CD14-positive monocyte (primary cell): Measurements from ENCODE around the gene CIRBP. TPM values are rescaled to one million over a fixed set of nuclear protein-coding genes. Genes with fewer than 3 reads are reported as not detected.

ENCODE experiments used
- DNase-seq, 3 donors: peaks; one replicate each; pipeline ENCODE4 v3.0.0-alpha.2; 2011 to 2022
- H2AFZ ChIP-seq: 2 replicates; pipeline ENCODE4 v1.6.0; 2012; ENCODE audit warnings: mild to moderate bottlenecking, low read depth, low read length, inconsistent platforms; ENCODE audit not compliant: insufficient read depth, poor library complexity, severe bottlenecking
- H3K27ac ChIP-seq, 2 donors: 1 replicate in 1 of 2; 2 replicates in 1 of 2; pipeline ENCODE4 v1.5.1; 2012 to 2013; ENCODE audit warnings: low read length in 2 of 2, control low read depth in 1 of 2, inconsistent platforms in 1 of 2, low read depth in 1 of 2, mild to moderate bottlenecking in 1 of 2
- H3K27me3 ChIP-seq, 2 donors: one replicate each; pipeline versions ENCODE4 v1.6.0 to v1.6.1; 2011 to 2013; ENCODE audit warnings: low read length in 2 of 2; ENCODE audit not compliant: control insufficient read depth in 2 of 2, insufficient read depth in 2 of 2
- H3K36me3 ChIP-seq, 2 donors: replicated peaks in 1 of 2; 1 replicate in 1 of 2; 2 replicates in 1 of 2; pipeline versions ENCODE4 v1.5.1 to v1.6.1; 2012 to 2013; ENCODE audit warnings: low read length in 2 of 2, control low read depth in 1 of 2, inconsistent platforms in 1 of 2, mild to moderate bottlenecking in 1 of 2; ENCODE audit not compliant: insufficient read depth in 2 of 2, control insufficient read depth in 1 of 2
- H3K4me1 ChIP-seq, 2 donors: 1 replicate in 1 of 2; 2 replicates in 1 of 2; pipeline versions ENCODE4 v1.5.1 to v1.6.1; 2012 to 2013; ENCODE audit warnings: low read length in 2 of 2, control low read depth in 1 of 2, inconsistent platforms in 1 of 2, mild to moderate bottlenecking in 1 of 2, moderate library complexity in 1 of 2; ENCODE audit not compliant: insufficient read depth in 2 of 2, control insufficient read depth in 1 of 2
- H3K4me2 ChIP-seq: replicated peaks from 2 replicates; pipeline ENCODE3; 2012; ENCODE audit warnings: low read length, moderate library complexity, mild to moderate bottlenecking; ENCODE audit not compliant: poor library complexity, severe bottlenecking; ENCODE audit errors: extremely low read depth
- H3K4me3 ChIP-seq, 3 experiments: fragments of 200-600 bp in 1 of 3; sonication (generic) in 1 of 3; replicated peaks in 1 of 3; 1 replicate in 2 of 3; 2 replicates in 1 of 3; pipeline ENCODE4 v1.5.1; 2011 to 2013; ENCODE audit warnings: low read length in 3 of 3, mild to moderate bottlenecking in 3 of 3, control low read depth in 2 of 3, low read depth in 2 of 3, inconsistent platforms in 1 of 3, moderate library complexity in 1 of 3
- H3K79me2 ChIP-seq: 2 replicates; pipeline ENCODE4 v1.6.0; 2012; ENCODE audit warnings: mild to moderate bottlenecking, control low read depth, inconsistent platforms, low read length, moderate library complexity; ENCODE audit not compliant: insufficient read depth
- H3K9ac ChIP-seq: 2 replicates; pipeline ENCODE4 v1.6.0; 2017; ENCODE audit warnings: low read length, mild to moderate bottlenecking; ENCODE audit not compliant: insufficient read depth, poor library complexity, severe bottlenecking
- H3K9me3 ChIP-seq, 2 donors: replicated peaks in 1 of 2; 1 replicate in 1 of 2; 2 replicates in 1 of 2; pipeline versions ENCODE4 v1.5.1 to v1.6.1; 2012 to 2013; ENCODE audit warnings: low read length in 2 of 2, control low read depth in 1 of 2; ENCODE audit not compliant: control insufficient read depth in 1 of 2, insufficient read depth in 1 of 2
- H4K20me1 ChIP-seq: 2 replicates; pipeline ENCODE4 v1.6.0; 2012; ENCODE audit warnings: mild to moderate bottlenecking, low read length, control low read depth, moderate library complexity; ENCODE audit not compliant: insufficient read depth
- H3K27ac Mint-ChIP-seq, 7 donors: one replicate each; pipeline ENCODE4 v1.8.0; 2020; ENCODE audit warnings: mild to moderate bottlenecking in 7 of 7, mixed read lengths in 7 of 7, moderate library complexity in 6 of 7, inconsistent platforms in 2 of 7
- H3K27me3 Mint-ChIP-seq, 3 donors: one replicate each; pipeline ENCODE4 v1.8.0; 2021 to 2022; ENCODE audit warnings: low read depth in 3 of 3, mild to moderate bottlenecking in 3 of 3, mixed read lengths in 3 of 3, moderate library complexity in 3 of 3, inconsistent platforms in 1 of 3
- H3K36me3 Mint-ChIP-seq, 2 donors: one replicate each; pipeline ENCODE4 v1.8.0; 2020; ENCODE audit warnings: mixed read lengths in 2 of 2, inconsistent platforms in 1 of 2, mild to moderate bottlenecking in 1 of 2
- H3K4me1 Mint-ChIP-seq: one replicate; pipeline ENCODE4 v1.8.0; 2020; ENCODE audit warnings: mild to moderate bottlenecking, mixed read lengths
- H3K4me3 Mint-ChIP-seq, 2 donors: one replicate each; pipeline ENCODE4 v1.8.0; 2020; ENCODE audit warnings: mild to moderate bottlenecking in 2 of 2, mixed read lengths in 2 of 2, moderate library complexity in 1 of 2
- H3K9me3 Mint-ChIP-seq, 7 donors: one replicate each; pipeline ENCODE4 v1.8.0; 2020 to 2022; ENCODE audit warnings: mixed read lengths in 7 of 7, mild to moderate bottlenecking in 6 of 7, moderate library complexity in 6 of 7, inconsistent platforms in 2 of 7
- WGBS: methylation state at CpG from one replicate; pipeline ENCODE4 v1.1.5; 2013; ENCODE audit warnings: missing lambda C conversion rate; ENCODE audit not compliant: insufficient coverage; 5-methylcytosine and 5-hydroxymethylcytosine counted together
- intact Hi-C, 2 donors: fragments of 100-400 bp; cut with micrococcal nuclease; formaldehyde crosslinking; loops; one replicate each; pipeline versions ENCODE4 v1.15.0 to v1.15.1; 2023
- polyA plus RNA-seq, 3 donors: library from polyadenylated mRNA; depleted of rRNA in 1 of 3; unstranded in 2 of 3; stranded (reverse) in 1 of 3; fragments of 300-500 nt in 2 of 3; fragments of >200 nt in 1 of 3; fragmentation: Illumina TruSeq in 2 of 3; gene quantifications; 1 replicate in 2 of 3; 2 replicates in 1 of 3; pipeline ENCODE4 v1.2.3, GENCODE V29; 2012 to 2021
- TF ChIP-seq, protein P1 (sequence below): fragments of 200-600 bp; IDR thresholded peaks from one replicate; pipeline ENCODE4 v1.8.0; 2022; ENCODE audit warnings: antibody characterized with exemption, mild to moderate bottlenecking

The CIRBP gene
- polyA plus RNA-seq, 3 donors, result 39.6 to 600 (median 51.1) TPM

DNA sequence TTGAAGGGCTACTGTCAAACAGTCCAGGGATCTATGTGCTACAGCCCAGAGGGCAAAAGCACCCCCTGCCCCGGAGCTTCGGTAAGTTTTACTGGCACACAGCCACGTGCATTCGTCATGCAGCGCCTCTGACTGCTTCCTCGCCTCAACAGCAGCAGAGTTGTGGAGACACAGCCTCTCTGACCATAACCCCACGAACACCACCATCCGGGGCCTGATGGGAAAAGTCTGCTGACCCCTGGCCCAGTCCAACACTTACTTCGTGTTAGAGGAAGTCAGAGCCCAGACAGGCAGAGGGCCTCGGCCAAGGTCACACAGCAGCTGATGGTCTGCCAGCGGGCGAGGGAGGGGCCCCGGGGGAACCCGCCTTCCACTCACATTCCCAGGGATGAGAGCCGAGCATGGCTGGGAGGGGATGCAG is 36.5 kb upstream of the CIRBP start:
- intact Hi-C loops, result no loop called here

DNA sequence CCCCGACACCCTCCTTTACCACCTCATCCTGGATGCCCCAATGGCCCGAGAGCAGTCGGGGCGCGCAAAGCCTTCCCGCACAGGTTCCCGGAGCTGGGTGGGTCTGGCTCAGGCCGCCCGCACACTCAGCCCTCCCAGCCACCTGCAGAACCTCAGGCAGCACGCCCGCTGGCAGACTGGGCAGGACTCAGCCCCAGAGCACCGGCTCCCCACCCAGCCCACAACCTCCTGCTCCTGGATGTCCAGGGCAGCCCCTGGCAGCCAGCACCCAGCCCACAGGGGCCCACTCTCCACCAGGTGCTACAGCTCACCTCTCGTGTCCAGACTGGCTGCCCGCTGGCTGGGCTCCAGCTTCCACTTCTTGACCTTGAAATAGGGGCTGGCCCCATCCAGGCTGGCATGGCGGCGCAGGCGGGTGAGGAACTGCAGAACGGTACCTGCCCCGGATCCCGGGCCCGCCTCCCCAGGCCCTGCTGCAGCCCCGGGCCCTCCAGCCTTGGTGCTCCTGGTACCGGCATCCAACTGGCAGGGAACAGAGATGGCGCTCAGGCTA is 35.9 kb upstream of the CIRBP start:
- H3K27me3 ChIP-seq, result peaks cover 11 to 24% of the 10 kb centered on the region in 2 donors
- H3K9ac ChIP-seq, result no peak overlapping the region
- H3K79me2 ChIP-seq, result no peaks in the 10 kb centered on the region
- no peak overlapping the region for H3K4me3 ChIP-seq
- Mint-ChIP-seq H3K36me3 (peaks cover under 1 to 2% of the 10 kb centered on the region in 2 donors), H3K27me3 (peaks cover 14 to 33% (median 24%) of the 10 kb centered on the region in 3 donors), H3K9me3 (peaks cover 0 to 6% (median 1%) of the 10 kb centered on the region in 7 donors), H3K27ac (peak overlapping the region in 1 of 7 donors; percentile 28), H3K4me1 (peaks cover 8% of the 10 kb centered on the region), H3K4me3 (no peak overlapping the region)
- H3K9me3 ChIP-seq, result no peaks in the 10 kb centered on the region
- H3K36me3 ChIP-seq, result peaks cover 0 to 1% of the 10 kb centered on the region in 2 donors
- no peak for DNase-seq
- TF ChIP-seq, protein P1, sequence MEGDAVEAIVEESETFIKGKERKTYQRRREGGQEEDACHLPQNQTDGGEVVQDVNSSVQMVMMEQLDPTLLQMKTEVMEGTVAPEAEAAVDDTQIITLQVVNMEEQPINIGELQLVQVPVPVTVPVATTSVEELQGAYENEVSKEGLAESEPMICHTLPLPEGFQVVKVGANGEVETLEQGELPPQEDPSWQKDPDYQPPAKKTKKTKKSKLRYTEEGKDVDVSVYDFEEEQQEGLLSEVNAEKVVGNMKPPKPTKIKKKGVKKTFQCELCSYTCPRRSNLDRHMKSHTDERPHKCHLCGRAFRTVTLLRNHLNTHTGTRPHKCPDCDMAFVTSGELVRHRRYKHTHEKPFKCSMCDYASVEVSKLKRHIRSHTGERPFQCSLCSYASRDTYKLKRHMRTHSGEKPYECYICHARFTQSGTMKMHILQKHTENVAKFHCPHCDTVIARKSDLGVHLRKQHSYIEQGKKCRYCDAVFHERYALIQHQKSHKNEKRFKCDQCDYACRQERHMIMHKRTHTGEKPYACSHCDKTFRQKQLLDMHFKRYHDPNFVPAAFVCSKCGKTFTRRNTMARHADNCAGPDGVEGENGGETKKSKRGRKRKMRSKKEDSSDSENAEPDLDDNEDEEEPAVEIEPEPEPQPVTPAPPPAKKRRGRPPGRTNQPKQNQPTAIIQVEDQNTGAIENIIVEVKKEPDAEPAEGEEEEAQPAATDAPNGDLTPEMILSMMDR, result no peak
- peaks cover 9 to 12% of the 10 kb centered on the region in 2 donors for H3K4me1 ChIP-seq
- WGBS, result 93% methylated on average over 24 of the region's 24 CpGs
- no peak overlapping the region for H3K27ac ChIP-seq
- intact Hi-C loops, result no loop called here
- peaks cover 1% of the 10 kb centered on the region for H4K20me1 ChIP-seq
- no peak overlapping the region for H3K4me2 ChIP-seq
- H2AFZ ChIP-seq, result no peak overlapping the region

More for the DNA sequence above, 36.5 kb upstream of the CIRBP start:
- Mint-ChIP-seq H3K4me3 (no peak overlapping the region), H3K36me3 (peaks cover 3 to 4% of the 10 kb centered on the region in 2 donors), H3K9me3 (peaks cover 0 to 9% (median 2%) of the 10 kb centered on the region in 7 donors), H3K27me3 (peaks cover 13 to 30% (median 22%) of the 10 kb centered on the region in 3 donors), H3K4me1 (peaks cover 7% of the 10 kb centered on the region), H3K27ac (peak overlapping the region in 3 of 7 donors; percentile 27 to 33 (median 28))
- DNase-seq, result peak in 1 of 3 donors; percentile 40
- Histone ChIP-seq H3K9me3 (no peaks in the 10 kb centered on the region), H3K4me1 (peaks cover 6 to 9% of the 10 kb centered on the region in 2 donors), H2AFZ (no peak overlapping the region), H3K4me3 (no peak overlapping the region), H3K27ac (no peak overlapping the region), H3K4me2 (no peak overlapping the region), H3K79me2 (no peaks in the 10 kb centered on the region), H3K9ac (no peak overlapping the region), H3K27me3 (peaks cover 11 to 22% of the 10 kb centered on the region in 2 donors), H4K20me1 (no peaks in the 10 kb centered on the region), H3K36me3 (peaks cover 0 to 5% of the 10 kb centered on the region in 2 donors)
- 40% methylated on average over 7 of the region's 15 CpGs for WGBS
- TF ChIP-seq, protein P1, result no peak
